PC-9 (cell line): ENCODE results near the gene RAP1B. TPM values are rescaled to one million over a fixed set of nuclear protein-coding genes. Genes with fewer than 3 reads are reported as not detected.

Experiments
- BruUV-seq: library from RNA; stranded (reverse); fragments of 400-500 nt; replicated peaks from 2 replicates; lab custom pipeline; 2021; lab: Mats Ljungman, UMichigan
- CTCF ChIA-PET: fragments of 300-600 bp; sonication (Branson Sonifier 250); formaldehyde crosslinking; loops from one replicate; lab custom pipeline; 2022; ENCODE audit warnings: antibody characterized with exemption; lab: Charles Lee
- POLR2A ChIA-PET: fragments of 300-600 bp; sonication (Branson Sonifier 250); formaldehyde crosslinking; loops from one replicate; lab custom pipeline; 2022; ENCODE audit warnings: antibody characterized with exemption; ENCODE audit not compliant: unreplicated experiment; lab: Charles Lee
- DNase-seq, 2 experiments: peaks; one replicate each; pipeline versions ENCODE4 v3.0.0 to v3.0.0-alpha.2; 2015 to 2022; ENCODE audit warnings: mixed read lengths in 1 of 2
- H2AFZ ChIP-seq: fragments of 200-600 bp; sonication (generic); 2 replicates; pipeline ENCODE4 v1.8.1; 2017; ENCODE audit warnings: antibody characterized with exemption
- H3F3A ChIP-seq: fragments of 200-600 bp; sonication (generic); 2 replicates; pipeline ENCODE4 v1.8.1; 2017; ENCODE audit warnings: antibody characterized with exemption, mild to moderate bottlenecking, low read depth; ENCODE audit not compliant: insufficient read depth
- H3K27ac ChIP-seq: fragments of 200-600 bp; sonication (generic); 2 replicates; pipeline ENCODE4 v1.6.1; 2016; ENCODE audit warnings: mixed run types
- H3K27me3 ChIP-seq: fragments of 200-600 bp; sonication (generic); 2 replicates; pipeline ENCODE4 v1.6.1; 2016; ENCODE audit warnings: low read depth, mixed run types; ENCODE audit not compliant: insufficient read depth
- H3K36me3 ChIP-seq: fragments of 200-600 bp; sonication (generic); 2 replicates; pipeline ENCODE4 v1.6.1; 2016; ENCODE audit warnings: low read depth, mixed run types
- H3K4me1 ChIP-seq: fragments of 200-600 bp; sonication (generic); replicated peaks from 2 replicates; pipeline ENCODE4 v1.6.1; 2016; ENCODE audit warnings: mixed run types; ENCODE audit not compliant: insufficient read depth
- H3K4me2 ChIP-seq: fragments of 200-600 bp; sonication (generic); 2 replicates; pipeline ENCODE4 v1.6.1; 2017; ENCODE audit warnings: mixed run types
- H3K4me3 ChIP-seq: fragments of 200-600 bp; sonication (generic); 2 replicates; pipeline ENCODE4 v1.6.1; 2016; ENCODE audit warnings: mixed run types
- H3K79me2 ChIP-seq: fragments of 200-600 bp; sonication (generic); 2 replicates; pipeline ENCODE4 v1.6.1; 2017; ENCODE audit warnings: low read depth, mixed run types
- H3K9me2 ChIP-seq: fragments of 200-600 bp; sonication (generic); 2 replicates; pipeline ENCODE4 v1.8.1; 2017; ENCODE audit warnings: mild to moderate bottlenecking; ENCODE audit not compliant: insufficient read depth
- H3K9me3 ChIP-seq: fragments of 200-600 bp; sonication (generic); 2 replicates; pipeline ENCODE4 v1.8.1; 2016; ENCODE audit warnings: low read depth; ENCODE audit not compliant: insufficient read depth
- H4K20me1 ChIP-seq: fragments of 200-600 bp; sonication (generic); 2 replicates; pipeline ENCODE4 v1.8.1; 2017; ENCODE audit not compliant: insufficient read depth
- EZH2 ChIP-seq: fragments of 200-600 bp; sonication (generic); IDR thresholded peaks from 2 replicates; pipeline ENCODE4 v1.8.0; 2017; ENCODE audit warnings: antibody characterized with exemption, low read depth
- intact Hi-C: fragments of 100-400 bp; cut with micrococcal nuclease; formaldehyde crosslinking; loops from one replicate; pipeline ENCODE4 v1.10.0; 2022; ENCODE audit not compliant: unreplicated experiment
- total RNA-seq: library from RNA; stranded (reverse); gene quantifications from 2 replicates; pipeline ENCODE4 v1.2.3, GENCODE V29; 2021
- TF ChIP-seq, protein P1 (sequence below): fragments of 200-600 bp; sonication (generic); conservative IDR thresholded peaks from 2 replicates; pipeline ENCODE4 v1.6.1; 2017; ENCODE audit warnings: mixed run types, antibody characterized with exemption, mild to moderate bottlenecking, moderate library complexity

The RAP1B gene
- total RNA-seq, 1 experiment from 2014 or later, result 89.7 TPM

DNA sequence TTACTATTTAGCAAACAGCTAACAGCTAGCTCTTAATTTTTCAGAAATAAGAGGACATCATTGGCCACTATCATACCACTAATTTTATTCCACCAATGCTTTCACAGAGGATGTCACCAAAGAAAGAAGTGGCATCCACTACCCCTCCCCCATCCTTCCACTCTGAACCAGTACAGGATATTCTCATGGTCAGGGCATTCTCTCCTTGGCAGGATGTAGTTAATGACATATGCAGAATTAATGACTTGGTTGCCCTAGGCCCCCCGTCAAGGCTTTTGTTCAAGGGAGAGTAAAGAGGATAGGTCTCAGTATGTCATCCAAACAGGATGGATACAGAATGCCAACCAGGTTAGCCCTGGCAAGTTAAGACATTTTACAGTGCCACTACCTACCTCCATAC, 57.2 kb downstream of the RAP1B start:
- TF ChIP-seq, protein P1, sequence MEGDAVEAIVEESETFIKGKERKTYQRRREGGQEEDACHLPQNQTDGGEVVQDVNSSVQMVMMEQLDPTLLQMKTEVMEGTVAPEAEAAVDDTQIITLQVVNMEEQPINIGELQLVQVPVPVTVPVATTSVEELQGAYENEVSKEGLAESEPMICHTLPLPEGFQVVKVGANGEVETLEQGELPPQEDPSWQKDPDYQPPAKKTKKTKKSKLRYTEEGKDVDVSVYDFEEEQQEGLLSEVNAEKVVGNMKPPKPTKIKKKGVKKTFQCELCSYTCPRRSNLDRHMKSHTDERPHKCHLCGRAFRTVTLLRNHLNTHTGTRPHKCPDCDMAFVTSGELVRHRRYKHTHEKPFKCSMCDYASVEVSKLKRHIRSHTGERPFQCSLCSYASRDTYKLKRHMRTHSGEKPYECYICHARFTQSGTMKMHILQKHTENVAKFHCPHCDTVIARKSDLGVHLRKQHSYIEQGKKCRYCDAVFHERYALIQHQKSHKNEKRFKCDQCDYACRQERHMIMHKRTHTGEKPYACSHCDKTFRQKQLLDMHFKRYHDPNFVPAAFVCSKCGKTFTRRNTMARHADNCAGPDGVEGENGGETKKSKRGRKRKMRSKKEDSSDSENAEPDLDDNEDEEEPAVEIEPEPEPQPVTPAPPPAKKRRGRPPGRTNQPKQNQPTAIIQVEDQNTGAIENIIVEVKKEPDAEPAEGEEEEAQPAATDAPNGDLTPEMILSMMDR, result no peak
- TF ChIP-seq EZH2, result no peak
- Histone ChIP-seq H3K27ac (no peak overlapping the region), H3K9me2 (no peaks in the 10 kb centered on the region), H3K4me1 (no peaks in the 10 kb centered on the region), H3K36me3 (no peaks in the 10 kb centered on the region), H3K9me3 (no peaks in the 10 kb centered on the region), H3F3A (peaks cover 11% of the 10 kb centered on the region; the same call in 1 of the 2 replicates), H3K79me2 (no peaks in the 10 kb centered on the region), H3K27me3 (no peaks in the 10 kb centered on the region), H2AFZ (no peak overlapping the region), H3K4me3 (no peak overlapping the region), H4K20me1 (no peaks in the 10 kb centered on the region), H3K4me2 (no peak overlapping the region)
- DNase-seq, result no peak
- BruUV-seq, result no TSS peak
- intact Hi-C loops, result loop anchor here (5.0 kb wide), 1 partner anchor 311 kb away; no protein-coding TSS in a partner anchor
- ChIA-PET CTCF (no interaction called here), POLR2A (interaction anchor here (0.6 kb wide), 1 partner anchor 486 kb away, joined by 4 read pairs; no protein-coding TSS in a partner anchor)

DNA sequence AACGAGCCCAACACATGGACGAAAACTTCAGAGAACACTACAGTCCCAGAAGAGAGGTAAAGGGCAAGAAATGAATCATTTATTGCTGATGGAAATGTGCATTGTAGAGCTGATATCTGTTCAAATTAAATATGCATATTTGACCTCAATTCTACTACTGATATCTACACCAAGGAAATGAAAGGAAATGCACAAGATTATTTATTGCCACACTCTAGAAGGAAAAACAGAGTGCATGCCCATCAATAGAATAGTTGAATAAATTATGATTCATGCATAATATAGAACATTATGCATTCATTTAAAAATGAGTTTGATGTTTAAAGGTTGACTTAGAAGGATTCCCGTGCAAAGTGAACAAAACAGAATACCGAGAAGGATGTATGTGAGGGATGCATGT, 60.5 kb downstream of the RAP1B start:
- H3F3A ChIP-seq, result peaks cover 6% of the 10 kb centered on the region; the same call in 1 of the 2 replicates
- H3K79me2 ChIP-seq, result no peaks in the 10 kb centered on the region
- ChIA-PET POLR2A (no interaction called here), CTCF (no interaction called here)
- no peaks in the 10 kb centered on the region for H3K27me3 ChIP-seq
- no peak for TF ChIP-seq EZH2
- TF ChIP-seq, protein P1, result no peak
- peaks cover 8% of the 10 kb centered on the region for H3K4me1 ChIP-seq
- no peaks in the 10 kb centered on the region for H3K36me3 ChIP-seq
- no peaks in the 10 kb centered on the region for H4K20me1 ChIP-seq
- no peak overlapping the region for H3K4me2 ChIP-seq
- no peaks in the 10 kb centered on the region for H3K9me2 ChIP-seq
- no peak overlapping the region for H3K27ac ChIP-seq
- no peak for DNase-seq
- no peak overlapping the region for H2AFZ ChIP-seq
- intact Hi-C loops, result no loop called here
- BruUV-seq, result no TSS peak
- no peaks in the 10 kb centered on the region for H3K9me3 ChIP-seq
- no peak overlapping the region for H3K4me3 ChIP-seq

GRCh38 chr12:68673788-68674187, 63.1 kb downstream of the RAP1B start:
- no peaks in the 10 kb centered on the region for H3K9me3 ChIP-seq
- intact Hi-C loops, result no loop called here
- no peak overlapping the region for H3K4me2 ChIP-seq
- no TSS peak for BruUV-seq
- ChIA-PET POLR2A (no interaction called here), CTCF (no interaction called here)
- H3K4me1 ChIP-seq, result peaks cover 14% of the 10 kb centered on the region
- H3K27ac ChIP-seq, result no peak overlapping the region
- no peaks in the 10 kb centered on the region for H3K9me2 ChIP-seq
- H3K79me2 ChIP-seq, result no peaks in the 10 kb centered on the region
- no peak overlapping the region for H2AFZ ChIP-seq
- no peaks in the 10 kb centered on the region for H3K27me3 ChIP-seq
- no peak overlapping the region for H3K4me3 ChIP-seq
- TF ChIP-seq, protein P1, result no peak
- no peak for TF ChIP-seq EZH2
- no peaks in the 10 kb centered on the region for H4K20me1 ChIP-seq
- H3F3A ChIP-seq, result peaks cover 3% of the 10 kb centered on the region; the same call in 1 of the 2 replicates
- no peaks in the 10 kb centered on the region for H3K36me3 ChIP-seq
- no peak for DNase-seq
